PFSK-1 (cell line): Measurements from ENCODE around the gene NKX6-1.

Experiments
- POLR2AphosphoS5 ChIP-seq: IDR thresholded peaks from 2 replicates; pipeline ENCODE4 v1.6.1; 2012; ENCODE audit warnings: low read depth, mild to moderate bottlenecking, control low read depth, low read length, moderate library complexity
- REST ChIP-seq, 2 experiments: IDR thresholded peaks; 2 replicates each; pipeline versions ENCODE4 v1.6.1 to v1.8.0; 2011 to 2012; ENCODE audit warnings: low read depth in 2 of 2, low read length in 2 of 2, control low read depth in 1 of 2, inconsistent platforms in 1 of 2, mild to moderate bottlenecking in 1 of 2, moderate library complexity in 1 of 2; ENCODE audit not compliant: insufficient read depth in 1 of 2
- SIN3A ChIP-seq: IDR thresholded peaks from 2 replicates; pipeline ENCODE4 v1.6.1; 2012; ENCODE audit warnings: mild to moderate bottlenecking, low read length, moderate library complexity, borderline replicate concordance; ENCODE audit not compliant: insufficient read depth
- TAF1 ChIP-seq: IDR thresholded peaks from 2 replicates; pipeline ENCODE4 v1.6.1; 2012; ENCODE audit warnings: low read length, control low read depth, borderline replicate concordance; ENCODE audit not compliant: insufficient read depth

- no peak for TF ChIP-seq POLR2AphosphoS5
- no peak for TF ChIP-seq TAF1
- no peak for TF ChIP-seq REST (IDR thresholded peaks at IDR 0.05; ENCODE audit: insufficient read depth in 1 of 2, low read depth in 2 of 2, low read length in 2 of 2)
- TF ChIP-seq SIN3A, result no peak
These were observed 5.8 kb downstream of the NKX6-1 start for GRCh38 chr4:84493092-84493850.
